SH-SY5Y (cell line): Measurements from ENCODE around the gene BTG4.

Experiments used
- GATA2 ChIP-seq: IDR thresholded peaks from 2 replicates; pipeline ENCODE4 v1.6.1; 2011; ENCODE audit warnings: mild to moderate bottlenecking, low read depth, low read length
- GATA3 ChIP-seq: IDR thresholded peaks from 2 replicates; pipeline ENCODE4 v1.6.1; 2011; ENCODE audit warnings: low read depth, mild to moderate bottlenecking, low read length, moderate library complexity

GRCh38 chr11:111448414-111448813 lies 63.8 kb downstream of the BTG4 start:
- no peak for TF ChIP-seq GATA2
- TF ChIP-seq GATA3, result no peak
